DND-41 (cell line): ENCODE measurements around the gene MTCH1.

ENCODE experiments used
- ATAC-seq: fragments of 200-7000 bp; cut with Tn5 transposase; 3 replicates; pipeline ENCODE4 v1.9.1; 2021; ENCODE audit warnings: low read depth; ENCODE audit not compliant: insufficient read depth
- DNase-seq: peaks from one replicate; pipeline ENCODE4 v3.0.0-alpha.2; 2020
- H2AFZ ChIP-seq: 2 replicates; pipeline ENCODE4 v1.6.0; 2012; ENCODE audit warnings: low read depth, low read length
- H3K27ac ChIP-seq: 2 replicates; pipeline ENCODE4 v1.5.1; 2012; ENCODE audit warnings: low read length, inconsistent platforms
- H3K27me3 ChIP-seq: fragments of 200-600 bp; sonication (generic); 2 replicates; pipeline ENCODE4 v1.6.0; 2012; ENCODE audit warnings: low read length, mild to moderate bottlenecking, inconsistent platforms; ENCODE audit not compliant: insufficient read depth, poor library complexity
- H3K36me3 ChIP-seq: 2 replicates; pipeline ENCODE4 v1.5.1; 2012; ENCODE audit warnings: low read length, inconsistent platforms; ENCODE audit not compliant: insufficient read depth
- H3K4me1 ChIP-seq: 2 replicates; pipeline ENCODE4 v1.5.1; 2012; ENCODE audit warnings: mild to moderate bottlenecking, low read length; ENCODE audit not compliant: insufficient read depth
- H3K4me2 ChIP-seq: 2 replicates; pipeline ENCODE4 v1.6.0; 2012; ENCODE audit warnings: mild to moderate bottlenecking, moderate library complexity, low read length, inconsistent platforms; ENCODE audit not compliant: insufficient read depth
- H3K4me3 ChIP-seq, 2 experiments: fragments of 200-600 bp in 1 of 2; shearing (Covaris generic) in 1 of 2; 2 replicates each; pipeline ENCODE4 v1.5.1; 2012 to 2016; ENCODE audit warnings: inconsistent platforms in 2 of 2, low read length in 2 of 2, mild to moderate bottlenecking in 2 of 2, low read depth in 1 of 2, moderate library complexity in 1 of 2
- H3K79me2 ChIP-seq: 2 replicates; pipeline ENCODE4 v1.6.0; 2012; ENCODE audit warnings: low read length, inconsistent platforms; ENCODE audit not compliant: insufficient read depth
- H3K9ac ChIP-seq: 2 replicates; pipeline ENCODE4 v1.6.0; 2012; ENCODE audit warnings: low read depth, mild to moderate bottlenecking, inconsistent platforms, low read length, moderate library complexity
- H3K9me3 ChIP-seq: 2 replicates; pipeline ENCODE4 v1.5.1; 2012; ENCODE audit warnings: low read length, moderate library complexity, mild to moderate bottlenecking, inconsistent platforms; ENCODE audit not compliant: insufficient read depth, severe bottlenecking
- H4K20me1 ChIP-seq: 2 replicates; pipeline ENCODE4 v1.6.0; 2012; ENCODE audit warnings: low read length; ENCODE audit not compliant: insufficient read depth
- EZH2 ChIP-seq: IDR thresholded peaks from 3 replicates; pipeline ENCODE4 v1.6.1; 2012; ENCODE audit warnings: borderline replicate concordance, low read depth, mild to moderate bottlenecking, moderate library complexity, low read length, inconsistent platforms; ENCODE audit not compliant: severe bottlenecking
- TF ChIP-seq, protein P1 (sequence below): IDR thresholded peaks from 2 replicates; pipeline ENCODE4 v1.5.1; 2012; ENCODE audit warnings: borderline replicate concordance, low read length, moderate library complexity, mild to moderate bottlenecking; ENCODE audit not compliant: poor library complexity, severe bottlenecking; ENCODE audit errors: extremely low read depth

MTCH1 gene

DNA sequence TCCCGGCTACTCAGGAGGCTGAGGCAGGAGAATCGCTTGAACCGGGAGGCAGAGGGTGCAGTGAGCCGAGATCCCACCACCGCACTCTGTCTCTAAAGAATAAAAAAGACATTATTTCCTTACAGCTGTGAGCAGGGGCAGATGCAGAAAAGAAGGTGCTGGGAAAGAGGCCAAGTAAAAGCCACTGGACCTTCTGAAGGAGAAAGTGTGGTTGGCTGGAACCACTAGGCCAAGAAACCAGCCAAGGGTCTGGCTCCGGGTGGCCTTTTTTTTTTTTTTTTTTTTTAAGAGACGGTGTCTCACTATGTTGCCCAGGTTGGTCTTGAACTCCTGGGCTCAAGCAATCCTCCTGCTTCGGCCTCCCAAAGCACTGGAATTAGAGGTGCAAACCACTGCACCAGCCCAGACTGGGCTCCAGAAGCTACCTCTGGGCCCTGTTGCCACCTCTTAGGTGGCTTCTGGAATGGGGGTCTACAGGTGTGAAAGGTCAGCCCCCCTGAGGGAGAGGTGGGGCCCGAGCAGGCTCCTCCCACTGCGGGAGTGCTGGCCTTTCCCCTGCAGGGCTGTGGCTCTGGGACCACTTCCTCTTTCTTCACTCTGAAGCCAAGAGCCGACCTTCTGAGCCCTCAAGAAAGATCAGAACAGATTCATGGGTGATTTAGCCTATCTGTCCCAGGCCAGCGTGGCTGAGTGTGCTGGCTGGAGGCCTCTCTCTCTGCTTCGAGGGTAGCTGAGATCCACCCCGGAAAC lies 19.2 kb upstream of the MTCH1 start, which contains the start of gene FGD2:
Gene FGD2, plus strand, starts transcription at position 595 of the 750 bp plus-strand sequence. CDS start 163 bp downstream, outside the sequence.
- no peaks in the 10 kb centered on the region for H3K4me1 ChIP-seq
- H2AFZ ChIP-seq = no peak within 1 kb of the TSS
- H3K27ac ChIP-seq = no peak within 1 kb of the TSS
- H3K4me2 ChIP-seq = no peak within 1 kb of the TSS
- ATAC-seq (no peak), DNase-seq (no peak)
- H3K4me3 ChIP-seq = no peak within 1 kb of the TSS
- no peaks in the 10 kb centered on the region for H3K9me3 ChIP-seq
- TF ChIP-seq, protein P1, sequence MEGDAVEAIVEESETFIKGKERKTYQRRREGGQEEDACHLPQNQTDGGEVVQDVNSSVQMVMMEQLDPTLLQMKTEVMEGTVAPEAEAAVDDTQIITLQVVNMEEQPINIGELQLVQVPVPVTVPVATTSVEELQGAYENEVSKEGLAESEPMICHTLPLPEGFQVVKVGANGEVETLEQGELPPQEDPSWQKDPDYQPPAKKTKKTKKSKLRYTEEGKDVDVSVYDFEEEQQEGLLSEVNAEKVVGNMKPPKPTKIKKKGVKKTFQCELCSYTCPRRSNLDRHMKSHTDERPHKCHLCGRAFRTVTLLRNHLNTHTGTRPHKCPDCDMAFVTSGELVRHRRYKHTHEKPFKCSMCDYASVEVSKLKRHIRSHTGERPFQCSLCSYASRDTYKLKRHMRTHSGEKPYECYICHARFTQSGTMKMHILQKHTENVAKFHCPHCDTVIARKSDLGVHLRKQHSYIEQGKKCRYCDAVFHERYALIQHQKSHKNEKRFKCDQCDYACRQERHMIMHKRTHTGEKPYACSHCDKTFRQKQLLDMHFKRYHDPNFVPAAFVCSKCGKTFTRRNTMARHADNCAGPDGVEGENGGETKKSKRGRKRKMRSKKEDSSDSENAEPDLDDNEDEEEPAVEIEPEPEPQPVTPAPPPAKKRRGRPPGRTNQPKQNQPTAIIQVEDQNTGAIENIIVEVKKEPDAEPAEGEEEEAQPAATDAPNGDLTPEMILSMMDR = no peak
- TF ChIP-seq EZH2 = no peak
- no peaks in the 10 kb centered on the region for H3K79me2 ChIP-seq
- no peaks in the 10 kb centered on the region for H3K27me3 ChIP-seq
- H3K36me3 ChIP-seq = no peaks in the 10 kb centered on the region
- H3K9ac ChIP-seq = no peak within 1 kb of the TSS
- no peaks in the 10 kb centered on the region for H4K20me1 ChIP-seq

DNA sequence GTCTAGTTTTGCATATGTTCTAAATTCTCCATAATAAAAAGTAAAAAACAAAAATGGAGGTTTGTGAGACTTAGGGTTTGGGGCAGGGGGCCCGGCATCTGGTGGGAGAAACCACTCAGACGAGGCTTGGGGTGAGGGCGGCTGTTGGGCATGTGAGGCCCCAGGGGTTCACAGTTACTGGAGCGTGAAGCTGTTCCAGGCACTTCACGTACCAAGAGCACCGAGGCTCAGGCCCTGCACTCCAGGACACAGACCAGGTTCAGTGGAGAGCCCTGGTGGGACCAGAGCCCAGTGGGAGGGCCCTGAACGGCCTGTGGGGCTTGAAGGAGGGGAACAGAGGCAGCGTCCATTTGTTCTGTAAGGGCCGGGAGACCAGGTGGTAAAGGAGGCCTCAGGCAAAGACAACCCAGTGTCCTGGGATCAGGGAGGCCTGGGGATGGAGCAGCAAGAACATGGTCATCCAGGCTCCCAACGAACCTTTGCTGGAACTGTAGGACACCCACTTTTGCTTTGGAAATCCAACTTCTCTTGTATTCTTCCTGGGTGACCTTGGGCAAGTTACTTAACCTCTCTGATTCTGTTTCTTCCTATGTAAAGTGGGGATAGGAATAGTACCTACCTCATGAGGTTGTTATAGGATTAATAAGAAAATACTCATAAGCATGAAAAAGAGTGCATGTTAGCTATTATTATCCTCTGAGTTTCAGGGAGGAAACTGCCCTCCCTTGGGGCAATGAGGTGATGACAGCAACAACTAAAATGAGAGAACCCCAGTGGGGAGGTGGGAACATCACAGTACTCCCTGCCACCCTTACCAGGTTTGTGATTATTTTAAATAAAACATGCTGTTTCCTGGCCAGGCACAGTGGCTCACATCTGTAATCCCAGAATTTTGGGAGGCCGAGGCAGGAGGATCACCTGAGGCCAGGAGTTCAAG lies 18.3 kb upstream of the MTCH1 start:
- no peak for DNase-seq
- Histone ChIP-seq H3K36me3 (no peaks in the 10 kb centered on the region), H3K4me3 (no peak overlapping the region), H3K9me3 (no peaks in the 10 kb centered on the region), H4K20me1 (no peaks in the 10 kb centered on the region), H3K9ac (no peak overlapping the region), H3K4me1 (no peaks in the 10 kb centered on the region), H3K4me2 (no peak overlapping the region), H2AFZ (no peak overlapping the region), H3K79me2 (no peaks in the 10 kb centered on the region), H3K27me3 (no peaks in the 10 kb centered on the region), H3K27ac (no peak overlapping the region)
- no peak for TF ChIP-seq EZH2
- TF ChIP-seq, protein P1 = no peak
- ATAC-seq = no peak

DNA sequence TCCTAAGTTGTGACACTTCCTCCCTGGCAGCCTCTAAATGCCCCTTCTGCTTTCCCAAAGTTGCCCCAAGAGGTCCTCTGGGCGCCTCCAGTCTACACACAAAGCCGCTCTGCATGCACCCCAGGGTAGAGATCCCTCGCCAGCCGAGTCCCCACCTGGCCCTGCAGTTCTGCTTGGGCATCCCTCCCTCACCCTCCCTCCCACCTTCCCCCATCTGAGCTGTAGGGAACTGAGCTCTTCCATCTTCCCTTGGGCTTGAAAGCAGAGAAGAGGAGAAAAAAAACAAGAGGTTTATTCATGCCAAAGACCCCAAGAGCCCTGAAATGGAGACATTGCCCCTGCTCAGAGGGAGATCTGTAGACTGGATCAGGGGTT lies 13.7 kb upstream of the MTCH1 start:
- H3K4me3 ChIP-seq = no peak overlapping the region
- H3K27me3 ChIP-seq = no peaks in the 10 kb centered on the region
- TF ChIP-seq, protein P1 = no peak
- no peak for TF ChIP-seq EZH2
- no peaks in the 10 kb centered on the region for H3K4me1 ChIP-seq
- no peaks in the 10 kb centered on the region for H4K20me1 ChIP-seq
- no peak overlapping the region for H3K4me2 ChIP-seq
- H2AFZ ChIP-seq = no peak overlapping the region
- H3K36me3 ChIP-seq = no peaks in the 10 kb centered on the region
- no peak overlapping the region for H3K9ac ChIP-seq
- H3K27ac ChIP-seq = no peak overlapping the region
- no peaks in the 10 kb centered on the region for H3K9me3 ChIP-seq
- DNase-seq (no peak), ATAC-seq (no peak)
- no peaks in the 10 kb centered on the region for H3K79me2 ChIP-seq
